HL-60/S4 treated with retinoic acid at 250 ng/mL for 4 days and 3 days (cell line): ENCODE measurements around the gene FRMD8.

Experiments used
- in situ Hi-C: fragments of 300-500 bp; cut with MboI; formaldehyde crosslinking; loops from 2 replicates; pipeline ENCODE4 v1.7.0; 2022; ENCODE audit warnings: low sequenced_read_pairs

FRMD8 gene

GRCh38 chr11:65390996-65391395 lies 4.6 kb downstream of the FRMD8 start:
- in situ Hi-C loops = no loop called here

- in situ Hi-C loops = no loop called here
Measured at GRCh38 chr11:65392186-65392829, 5.9 kb downstream of the FRMD8 start.

- in situ Hi-C loops = no loop called here
Measured at GRCh38 chr11:65392899-65393298, 6.5 kb downstream of the FRMD8 start.

- in situ Hi-C loops = no loop called here
Measured at GRCh38 chr11:65393513-65394079, 7.2 kb downstream of the FRMD8 start.

GRCh38 chr11:65394125-65394536 lies 7.7 kb downstream of the FRMD8 start:
- in situ Hi-C loops = no loop called here

- in situ Hi-C loops = no loop called here
Measured at GRCh38 chr11:65395961-65396530, 9.6 kb downstream of the FRMD8 start.

- in situ Hi-C loops = no loop called here
Measured at GRCh38 chr11:65396769-65397745, 10.6 kb downstream of the FRMD8 start.

GRCh38 chr11:65398362-65398910 lies 12.0 kb downstream of the FRMD8 start:
- in situ Hi-C loops = no loop called here

- in situ Hi-C loops = no loop called here
Measured at GRCh38 chr11:65399249-65399648, 12.8 kb downstream of the FRMD8 start.

GRCh38 chr11:65399845-65400244 lies 13.4 kb downstream of the FRMD8 start:
- in situ Hi-C loops = no loop called here

- in situ Hi-C loops = no loop called here
Measured at GRCh38 chr11:65400307-65401072, 14.1 kb downstream of the FRMD8 start.

- in situ Hi-C loops = no loop called here
Measured at GRCh38 chr11:65401073-65401802, 14.8 kb downstream of the FRMD8 start.

- in situ Hi-C loops = no loop called here
Measured at GRCh38 chr11:65401803-65402248, 15.4 kb downstream of the FRMD8 start.

GRCh38 chr11:65402790-65403189 lies 16.4 kb downstream of the FRMD8 start:
- in situ Hi-C loops = no loop called here

- in situ Hi-C loops = no loop called here
Measured at GRCh38 chr11:65403607-65404121, 17.2 kb downstream of the FRMD8 start.

GRCh38 chr11:65404210-65404609 lies 17.8 kb downstream of the FRMD8 start:
- in situ Hi-C loops = no loop called here

- in situ Hi-C loops = no loop called here
Measured at GRCh38 chr11:65404638-65405339, 18.4 kb downstream of the FRMD8 start.

GRCh38 chr11:65410936-65411680 lies 24.7 kb downstream of the FRMD8 start:
- in situ Hi-C loops = no loop called here
